Measurements from ENCODE around the gene MEIS3. TPM values are rescaled to one million over a fixed set of nuclear protein-coding genes. Genes with fewer than 3 reads are reported as not detected.

Gene MEIS3
- total and polyA plus RNA-seq, 2 donors (not counting 1 experiment from before 2014, with no cell fraction given): 30.5 to 57.8 TPM

GRCh38 chr19:47375694-47376588 lies 43.4 kb downstream of the MEIS3 start:
- TF ChIP-seq CTCF (conservative IDR thresholded peaks at IDR 0.05 in 1 of 2, IDR thresholded peaks at IDR 0.05 in 1 of 2; ENCODE audit: low read depth in 1 of 2, low read length in 2 of 2) (no peak), EZH2 (IDR thresholded peaks at IDR 0.05; ENCODE audit: low read length, missing control alignments) (no peak)
- H4K20me1 ChIP-seq (ENCODE audit: control insufficient read depth, extremely low read depth, insufficient read depth, low read length): no peaks in the 10 kb centered on the region
- H3K79me2 ChIP-seq (ENCODE audit: control insufficient read depth, insufficient read depth, low read length): no peaks in the 10 kb centered on the region
- H3K36me3 ChIP-seq (ENCODE audit: control insufficient read depth, insufficient read depth, low read length): peaks cover 36% of the 10 kb centered on the region
- no peaks in the 10 kb centered on the region for H3K4me1 ChIP-seq (ENCODE audit: control insufficient read depth, extremely low read depth, insufficient read depth, low read length)
- H3K4me2 ChIP-seq (ENCODE audit: extremely low read depth, insufficient read depth, low read length): no peak overlapping the region
- H3K9ac ChIP-seq (ENCODE audit: insufficient read depth, low read length): no peak overlapping the region
- H3K27me3 ChIP-seq (ENCODE audit: control insufficient read depth, insufficient read depth, low read length): no peaks in the 10 kb centered on the region
- DNase-seq (ENCODE audit: low read depth in 2 of 2): no peak
- H2AFZ ChIP-seq (ENCODE audit: low read length): no peak overlapping the region
- H3K27ac ChIP-seq (ENCODE audit: insufficient read depth, low read length): no peak overlapping the region
- H3K9me3 ChIP-seq (ENCODE audit: control insufficient read depth, insufficient read depth, low read depth, low read length): no peaks in the 10 kb centered on the region
- no peak overlapping the region for H3K4me3 ChIP-seq (replicated peaks in 1 of 4; ENCODE audit: control extremely low read depth in 1 of 4, insufficient read depth in 1 of 4, low read depth in 3 of 4, low read length in 4 of 4)

GRCh38 chr19:47374876-47375693 lies 44.2 kb downstream of the MEIS3 start:
- Histone ChIP-seq H2AFZ (ENCODE audit: low read length) (no peak overlapping the region), H3K4me1 (ENCODE audit: control insufficient read depth, extremely low read depth, insufficient read depth, low read length) (peaks cover 3% of the 10 kb centered on the region), H3K4me3 (replicated peaks in 1 of 4; ENCODE audit: control extremely low read depth in 1 of 4, insufficient read depth in 1 of 4, low read depth in 3 of 4, low read length in 4 of 4) (no peak overlapping the region), H3K4me2 (ENCODE audit: extremely low read depth, insufficient read depth, low read length) (no peak overlapping the region), H3K36me3 (ENCODE audit: control insufficient read depth, insufficient read depth, low read length) (peaks cover 32% of the 10 kb centered on the region), H3K9me3 (ENCODE audit: control insufficient read depth, insufficient read depth, low read depth, low read length) (no peaks in the 10 kb centered on the region), H3K27me3 (ENCODE audit: control insufficient read depth, insufficient read depth, low read length) (no peaks in the 10 kb centered on the region), H4K20me1 (ENCODE audit: control insufficient read depth, extremely low read depth, insufficient read depth, low read length) (no peaks in the 10 kb centered on the region), H3K9ac (ENCODE audit: insufficient read depth, low read length) (no peak overlapping the region), H3K27ac (ENCODE audit: insufficient read depth, low read length) (no peak overlapping the region), H3K79me2 (ENCODE audit: control insufficient read depth, insufficient read depth, low read length) (no peaks in the 10 kb centered on the region)
- no peak for DNase-seq (ENCODE audit: low read depth in 2 of 2)
- TF ChIP-seq CTCF (conservative IDR thresholded peaks at IDR 0.05 in 1 of 2, IDR thresholded peaks at IDR 0.05 in 1 of 2; ENCODE audit: low read depth in 1 of 2, low read length in 2 of 2) (no peak), EZH2 (IDR thresholded peaks at IDR 0.05; ENCODE audit: low read length, missing control alignments) (no peak)
